ENCODE measurements around the gene EAF1. TPM values are rescaled to one million over a fixed set of nuclear protein-coding genes. Genes with fewer than 3 reads are reported as not detected.
"Not testable (repeated sequence)": the region's sequence is repeated elsewhere in the genome, so short reads cannot be mapped to it uniquely, and the experiment has no call there.

Gene EAF1
- total and polyA plus RNA-seq, 2 experiments from 2014 or later, result 9.4 to 45.4 TPM

DNA sequence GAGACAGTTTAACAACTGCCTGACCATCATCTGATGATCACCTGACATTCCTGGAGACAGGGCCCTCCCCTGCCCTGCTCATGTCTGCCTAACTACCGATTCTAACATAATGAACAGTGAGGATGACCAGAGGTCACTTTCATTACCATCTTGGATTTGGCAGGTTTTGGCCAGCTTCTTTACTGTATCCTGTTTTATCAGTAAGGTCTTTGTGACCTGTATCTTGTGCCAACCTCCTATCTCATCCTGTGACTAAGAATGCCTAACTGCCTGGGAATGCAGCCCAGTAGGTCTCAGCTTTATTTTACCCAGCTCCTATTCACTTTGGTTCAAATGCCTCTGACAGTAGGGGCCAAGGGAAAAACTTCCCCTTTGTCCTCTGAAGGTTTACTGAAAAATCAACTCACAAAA is 40.2 kb upstream of the EAF1 start (continued):
- TF ChIP-seq, protein P1, sequence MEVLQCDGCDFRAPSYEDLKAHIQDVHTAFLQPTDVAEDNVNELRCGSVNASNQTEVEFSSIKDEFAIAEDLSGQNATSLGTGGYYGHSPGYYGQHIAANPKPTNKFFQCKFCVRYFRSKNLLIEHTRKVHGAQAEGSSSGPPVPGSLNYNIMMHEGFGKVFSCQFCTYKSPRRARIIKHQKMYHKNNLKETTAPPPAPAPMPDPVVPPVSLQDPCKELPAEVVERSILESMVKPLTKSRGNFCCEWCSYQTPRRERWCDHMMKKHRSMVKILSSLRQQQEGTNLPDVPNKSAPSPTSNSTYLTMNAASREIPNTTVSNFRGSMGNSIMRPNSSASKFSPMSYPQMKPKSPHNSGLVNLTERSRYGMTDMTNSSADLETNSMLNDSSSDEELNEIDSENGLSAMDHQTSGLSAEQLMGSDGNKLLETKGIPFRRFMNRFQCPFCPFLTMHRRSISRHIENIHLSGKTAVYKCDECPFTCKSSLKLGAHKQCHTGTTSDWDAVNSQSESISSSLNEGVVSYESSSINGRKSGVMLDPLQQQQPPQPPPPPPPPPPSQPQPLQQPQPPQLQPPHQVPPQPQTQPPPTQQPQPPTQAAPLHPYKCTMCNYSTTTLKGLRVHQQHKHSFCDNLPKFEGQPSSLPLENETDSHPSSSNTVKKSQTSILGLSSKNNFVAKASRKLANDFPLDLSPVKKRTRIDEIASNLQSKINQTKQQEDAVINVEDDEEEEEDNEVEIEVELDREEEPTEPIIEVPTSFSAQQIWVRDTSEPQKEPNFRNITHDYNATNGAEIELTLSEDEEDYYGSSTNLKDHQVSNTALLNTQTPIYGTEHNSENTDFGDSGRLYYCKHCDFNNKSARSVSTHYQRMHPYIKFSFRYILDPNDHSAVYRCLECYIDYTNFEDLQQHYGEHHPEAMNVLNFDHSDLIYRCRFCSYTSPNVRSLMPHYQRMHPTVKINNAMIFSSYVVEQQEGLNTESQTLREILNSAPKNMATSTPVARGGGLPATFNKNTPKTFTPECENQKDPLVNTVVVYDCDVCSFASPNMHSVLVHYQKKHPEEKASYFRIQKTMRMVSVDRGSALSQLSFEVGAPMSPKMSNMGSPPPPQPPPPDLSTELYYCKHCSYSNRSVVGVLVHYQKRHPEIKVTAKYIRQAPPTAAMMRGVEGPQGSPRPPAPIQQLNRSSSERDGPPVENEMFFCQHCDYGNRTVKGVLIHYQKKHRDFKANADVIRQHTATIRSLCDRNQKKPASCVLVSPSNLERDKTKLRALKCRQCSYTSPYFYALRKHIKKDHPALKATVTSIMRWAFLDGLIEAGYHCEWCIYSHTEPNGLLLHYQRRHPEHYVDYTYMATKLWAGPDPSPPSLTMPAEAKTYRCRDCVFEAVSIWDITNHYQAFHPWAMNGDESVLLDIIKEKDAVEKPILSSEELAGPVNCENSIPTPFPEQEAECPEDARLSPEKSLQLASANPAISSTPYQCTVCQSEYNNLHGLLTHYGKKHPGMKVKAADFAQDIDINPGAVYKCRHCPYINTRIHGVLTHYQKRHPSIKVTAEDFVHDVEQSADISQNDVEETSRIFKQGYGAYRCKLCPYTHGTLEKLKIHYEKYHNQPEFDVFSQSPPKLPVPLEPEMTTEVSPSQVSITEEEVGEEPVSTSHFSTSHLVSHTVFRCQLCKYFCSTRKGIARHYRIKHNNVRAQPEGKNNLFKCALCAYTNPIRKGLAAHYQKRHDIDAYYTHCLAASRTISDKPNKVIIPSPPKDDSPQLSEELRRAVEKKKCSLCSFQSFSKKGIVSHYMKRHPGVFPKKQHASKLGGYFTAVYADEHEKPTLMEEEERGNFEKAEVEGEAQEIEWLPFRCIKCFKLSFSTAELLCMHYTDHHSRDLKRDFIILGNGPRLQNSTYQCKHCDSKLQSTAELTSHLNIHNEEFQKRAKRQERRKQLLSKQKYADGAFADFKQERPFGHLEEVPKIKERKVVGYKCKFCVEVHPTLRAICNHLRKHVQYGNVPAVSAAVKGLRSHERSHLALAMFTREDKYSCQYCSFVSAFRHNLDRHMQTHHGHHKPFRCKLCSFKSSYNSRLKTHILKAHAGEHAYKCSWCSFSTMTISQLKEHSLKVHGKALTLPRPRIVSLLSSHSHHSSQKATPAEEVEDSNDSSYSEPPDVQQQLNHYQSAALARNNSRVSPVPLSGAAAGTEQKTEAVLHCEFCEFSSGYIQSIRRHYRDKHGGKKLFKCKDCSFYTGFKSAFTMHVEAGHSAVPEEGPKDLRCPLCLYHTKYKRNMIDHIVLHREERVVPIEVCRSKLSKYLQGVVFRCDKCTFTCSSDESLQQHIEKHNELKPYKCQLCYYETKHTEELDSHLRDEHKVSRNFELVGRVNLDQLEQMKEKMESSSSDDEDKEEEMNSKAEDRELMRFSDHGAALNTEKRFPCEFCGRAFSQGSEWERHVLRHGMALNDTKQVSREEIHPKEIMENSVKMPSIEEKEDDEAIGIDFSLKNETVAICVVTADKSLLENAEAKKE (CRISPR knock-in tag; IDR thresholded peaks at IDR 0.05), result no peak
- no peak for TF ChIP-seq CREB1 (CRISPR knock-in tag; IDR thresholded peaks at IDR 0.05; ENCODE audit: low read depth)

DNA sequence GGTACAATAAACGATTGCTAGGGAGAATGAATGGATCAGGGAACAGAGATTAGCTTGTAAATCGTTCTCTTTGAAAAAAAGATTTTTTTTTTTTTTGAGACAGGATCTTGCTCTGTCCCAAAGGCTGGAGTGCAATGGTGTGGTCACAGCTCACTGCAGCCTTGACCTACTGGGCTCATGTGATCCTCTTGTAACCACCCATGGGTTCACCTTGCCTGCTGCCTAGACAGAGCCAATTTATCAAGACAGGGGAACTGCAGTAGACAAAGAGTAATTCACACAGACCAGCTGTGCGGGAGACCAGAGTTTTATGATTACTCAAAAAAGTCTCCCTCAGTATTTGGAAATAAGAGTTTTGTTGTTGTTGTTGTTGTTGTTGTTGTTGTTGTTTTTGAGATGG is 39.7 kb upstream of the EAF1 start:
- no peaks in the 10 kb centered on the region for H3K27me3 Mint-ChIP-seq (ENCODE audit: insufficient read depth, low read depth, poor library complexity)
- no peaks in the 10 kb centered on the region for H3K79me2 ChIP-seq (replicated peaks; ENCODE audit: insufficient read depth)
- 0 out of 3 replicates have a peak, but pooled peaks cover 3% of the 10 kb centered on the region for H3K36me3 Mint-ChIP-seq (ENCODE audit: low read depth)
- no peaks in the 10 kb centered on the region for H3K4me1 Mint-ChIP-seq
- H3K4me2 ChIP-seq, result no peak overlapping the region
- no peak overlapping the region for H3K4me3 ChIP-seq
- H3F3A ChIP-seq (replicated peaks; ENCODE audit: low read depth), result no peaks in the 10 kb centered on the region
- TF ChIP-seq, protein P2, sequence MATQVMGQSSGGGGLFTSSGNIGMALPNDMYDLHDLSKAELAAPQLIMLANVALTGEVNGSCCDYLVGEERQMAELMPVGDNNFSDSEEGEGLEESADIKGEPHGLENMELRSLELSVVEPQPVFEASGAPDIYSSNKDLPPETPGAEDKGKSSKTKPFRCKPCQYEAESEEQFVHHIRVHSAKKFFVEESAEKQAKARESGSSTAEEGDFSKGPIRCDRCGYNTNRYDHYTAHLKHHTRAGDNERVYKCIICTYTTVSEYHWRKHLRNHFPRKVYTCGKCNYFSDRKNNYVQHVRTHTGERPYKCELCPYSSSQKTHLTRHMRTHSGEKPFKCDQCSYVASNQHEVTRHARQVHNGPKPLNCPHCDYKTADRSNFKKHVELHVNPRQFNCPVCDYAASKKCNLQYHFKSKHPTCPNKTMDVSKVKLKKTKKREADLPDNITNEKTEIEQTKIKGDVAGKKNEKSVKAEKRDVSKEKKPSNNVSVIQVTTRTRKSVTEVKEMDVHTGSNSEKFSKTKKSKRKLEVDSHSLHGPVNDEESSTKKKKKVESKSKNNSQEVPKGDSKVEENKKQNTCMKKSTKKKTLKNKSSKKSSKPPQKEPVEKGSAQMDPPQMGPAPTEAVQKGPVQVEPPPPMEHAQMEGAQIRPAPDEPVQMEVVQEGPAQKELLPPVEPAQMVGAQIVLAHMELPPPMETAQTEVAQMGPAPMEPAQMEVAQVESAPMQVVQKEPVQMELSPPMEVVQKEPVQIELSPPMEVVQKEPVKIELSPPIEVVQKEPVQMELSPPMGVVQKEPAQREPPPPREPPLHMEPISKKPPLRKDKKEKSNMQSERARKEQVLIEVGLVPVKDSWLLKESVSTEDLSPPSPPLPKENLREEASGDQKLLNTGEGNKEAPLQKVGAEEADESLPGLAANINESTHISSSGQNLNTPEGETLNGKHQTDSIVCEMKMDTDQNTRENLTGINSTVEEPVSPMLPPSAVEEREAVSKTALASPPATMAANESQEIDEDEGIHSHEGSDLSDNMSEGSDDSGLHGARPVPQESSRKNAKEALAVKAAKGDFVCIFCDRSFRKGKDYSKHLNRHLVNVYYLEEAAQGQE (IDR thresholded peaks at IDR 0.05; ENCODE audit: unreplicated experiment), result no peak
- TF ChIP-seq ZNF331 (CRISPR knock-in tag; IDR thresholded peaks at IDR 0.05; ENCODE audit: low read depth) (no peak), STAT1 (IDR thresholded peaks at IDR 0.05; ENCODE audit: unreplicated experiment) (no peak)
- H3K27me3 ChIP-seq (ENCODE audit: insufficient read depth), result no peaks in the 10 kb centered on the region
- no peak overlapping the region for H3K4me3 Mint-ChIP-seq
- no peak overlapping the region for H2AFZ ChIP-seq
- H3K27ac Mint-ChIP-seq, result no peak overlapping the region
- H3K36me3 ChIP-seq (ENCODE audit: insufficient read depth), result no peaks in the 10 kb centered on the region
- H3K9me3 Mint-ChIP-seq, result peaks cover 29% of the 10 kb centered on the region
- DNase-seq (ENCODE audit: low spot score) (no peak), ATAC-seq (no peak)
- H3K9me2 ChIP-seq (ENCODE audit: insufficient read depth), result no peaks in the 10 kb centered on the region
- no peak overlapping the region for H3K27ac ChIP-seq (ENCODE audit: low read depth)
- no peaks in the 10 kb centered on the region for H3K4me1 ChIP-seq (ENCODE audit: insufficient read depth)
- H4K20me1 ChIP-seq (replicated peaks; ENCODE audit: insufficient read depth), result no peaks in the 10 kb centered on the region

DNA sequence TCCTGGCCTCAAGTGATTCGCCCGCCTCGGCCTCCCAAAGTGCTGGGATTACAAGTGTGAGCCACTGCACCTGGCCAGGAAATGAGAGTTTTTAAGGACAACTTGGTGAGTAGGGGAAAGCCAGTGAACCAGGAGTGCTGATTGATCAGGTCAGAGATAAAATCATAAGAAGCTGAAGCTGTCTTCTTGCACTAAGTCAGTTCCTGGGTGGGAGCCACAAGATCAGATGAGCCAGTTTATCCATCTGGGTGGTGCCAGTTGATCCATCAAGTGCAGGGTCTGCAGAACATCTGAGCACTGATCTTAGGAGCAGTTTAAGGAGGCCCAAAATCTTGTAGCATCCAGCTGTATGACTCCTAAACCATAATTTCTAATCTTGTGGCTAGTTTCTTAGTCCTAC is 39.1 kb upstream of the EAF1 start:
- H3K36me3 ChIP-seq (ENCODE audit: insufficient read depth); H2AFZ ChIP-seq; H3K9me2 ChIP-seq (ENCODE audit: insufficient read depth); H3K27me3 ChIP-seq (ENCODE audit: insufficient read depth); H3K4me1 Mint-ChIP-seq; H3K4me1 ChIP-seq (ENCODE audit: insufficient read depth); H3K36me3 Mint-ChIP-seq (ENCODE audit: low read depth); H4K20me1 ChIP-seq (replicated peaks; ENCODE audit: insufficient read depth); H3K4me3 ChIP-seq; H3K27ac ChIP-seq (ENCODE audit: low read depth); H3K27me3 Mint-ChIP-seq (ENCODE audit: insufficient read depth, low read depth, poor library complexity); H3K27ac Mint-ChIP-seq; ATAC-seq; H3K4me3 Mint-ChIP-seq; H3F3A ChIP-seq (replicated peaks; ENCODE audit: low read depth); H3K79me2 ChIP-seq (replicated peaks; ENCODE audit: insufficient read depth); DNase-seq (ENCODE audit: low spot score); H3K4me2 ChIP-seq: not testable (repeated sequence)
- peaks cover 30% of the 10 kb centered on the region for H3K9me3 Mint-ChIP-seq
